HEK293 (cell line): ENCODE measurements around the gene DDN.

Source experiments
- CTCF ChIA-PET: fragments of 350-600 bp; formaldehyde crosslinking; extraction: SDS; loops from one replicate; lab custom pipeline; 2021; ENCODE audit warnings: antibody characterized with exemption; lab: Yijun Ruan, JAX
- POLR2A ChIA-PET: fragments of 300-600 bp; formaldehyde crosslinking; extraction: SDS; loops from one replicate; lab custom pipeline; 2020; ENCODE audit warnings: antibody characterized with exemption, inconsistent platforms; lab: Yijun Ruan, JAX
- H3K27ac ChIP-seq: fragments of 200-500 bp; sonication (Bioruptor generic); 2 replicates; pipeline ENCODE4 v1.5.1; 2014; ENCODE audit warnings: low read depth, low read length, control low read depth, inconsistent platforms; ENCODE audit errors: extremely low read depth
- H3K36me3 ChIP-seq, 2 experiments: fragments of 200-500 bp in 1 of 2; sonication (Bioruptor generic) in 1 of 2; 1 replicate in 1 of 2; 2 replicates in 1 of 2; pipeline ENCODE4 v1.5.1; 2014 to 2017; ENCODE audit warnings: inconsistent platforms in 2 of 2, low read length in 2 of 2; ENCODE audit not compliant: control insufficient read depth in 2 of 2, insufficient read depth in 1 of 2
- H3K4me1 ChIP-seq: fragments of 200-500 bp; sonication (Bioruptor generic); 2 replicates; pipeline ENCODE4 v1.5.1; 2014; ENCODE audit warnings: mild to moderate bottlenecking, low read length, inconsistent platforms; ENCODE audit not compliant: control insufficient read depth, insufficient read depth
- H3K4me3 ChIP-seq: 2 replicates; pipeline ENCODE4 v1.5.1; 2011; ENCODE audit warnings: low read depth, mild to moderate bottlenecking, control low read depth, low read length, moderate library complexity
- H3K9me3 ChIP-seq: fragments of 200-500 bp; sonication (Bioruptor generic); 2 replicates; pipeline ENCODE4 v1.5.1; 2014; ENCODE audit warnings: low read depth, low read length, inconsistent platforms; ENCODE audit not compliant: control insufficient read depth, insufficient read depth
- CTCF ChIP-seq: fragments of 450-650 bp; formaldehyde crosslinking; IDR thresholded peaks from 2 replicates; pipeline ENCODE4 v1.5.1; 2016; ENCODE audit warnings: missing biosample characterization, missing genetic modification characterization
- EGR2 ChIP-seq: fragments of 450-650 bp; formaldehyde crosslinking; IDR thresholded peaks from 2 replicates; pipeline ENCODE4 v1.5.1; 2016; ENCODE audit warnings: low read depth, missing biosample characterization, missing genetic modification characterization
- HOXC10 ChIP-seq: sonication (generic); formaldehyde crosslinking; IDR thresholded peaks from 2 replicates; pipeline ENCODE4 v1.8.1; 2023; ENCODE audit warnings: mild to moderate bottlenecking, missing genetic modification reagents
- IKZF3 ChIP-seq: fragments of 450-650 bp; IDR thresholded peaks from 2 replicates; pipeline ENCODE4 v1.5.0; 2018; ENCODE audit warnings: missing biosample characterization, mild to moderate bottlenecking, missing genetic modification characterization, moderate library complexity
- MZF1 ChIP-seq: fragments of 450-650 bp; formaldehyde crosslinking; IDR thresholded peaks from 2 replicates; pipeline ENCODE4 v1.5.1; 2017; ENCODE audit warnings: missing biosample characterization, missing genetic modification characterization, borderline replicate concordance
- OSR2 ChIP-seq: fragments of 450-650 bp; formaldehyde crosslinking; IDR thresholded peaks from 2 replicates; pipeline ENCODE4 v1.5.1; 2016; ENCODE audit warnings: missing biosample characterization, missing genetic modification characterization
- TSHZ1 ChIP-seq: fragments of 450-650 bp; formaldehyde crosslinking; IDR thresholded peaks from 2 replicates; pipeline ENCODE4 v1.5.1; 2016; ENCODE audit warnings: missing biosample characterization, missing genetic modification characterization, borderline replicate concordance
- WT1 ChIP-seq: fragments of 450-650 bp; formaldehyde crosslinking; IDR thresholded peaks from 2 replicates; pipeline ENCODE4 v1.5.1; 2016; ENCODE audit warnings: missing biosample characterization, missing genetic modification characterization
- ZBTB48 ChIP-seq: fragments of 450-650 bp; formaldehyde crosslinking; IDR thresholded peaks from 2 replicates; pipeline ENCODE4 v1.5.1; 2016; ENCODE audit warnings: missing biosample characterization, missing genetic modification characterization
- ZBTB7A ChIP-seq: fragments of 450-650 bp; formaldehyde crosslinking; IDR thresholded peaks from 2 replicates; pipeline ENCODE4 v1.5.1; 2016; ENCODE audit warnings: low read depth, missing biosample characterization, missing genetic modification characterization
- ZFHX2 ChIP-seq: fragments of 450-650 bp; formaldehyde crosslinking; conservative IDR thresholded peaks from 2 replicates; pipeline ENCODE4 v1.5.1; 2016; ENCODE audit warnings: missing biosample characterization, missing genetic modification characterization
- ZNF223 ChIP-seq: fragments of 450-650 bp; formaldehyde crosslinking; IDR thresholded peaks from 2 replicates; pipeline ENCODE4 v1.5.1; 2016; ENCODE audit warnings: missing biosample characterization, missing genetic modification characterization
- ZNF335 ChIP-seq: fragments of 450-650 bp; formaldehyde crosslinking; conservative IDR thresholded peaks from 2 replicates; pipeline ENCODE4 v1.5.1; 2016; ENCODE audit warnings: missing biosample characterization, missing genetic modification characterization
- ZNF558 ChIP-seq: fragments of 450-650 bp; formaldehyde crosslinking; IDR thresholded peaks from 2 replicates; pipeline ENCODE4 v1.5.1; 2016; ENCODE audit warnings: missing biosample characterization, missing genetic modification characterization
- ZNF843 ChIP-seq: fragments of 450-650 bp; formaldehyde crosslinking; IDR thresholded peaks from 2 replicates; pipeline ENCODE4 v1.5.1; 2016; ENCODE audit warnings: missing biosample characterization, missing genetic modification characterization
- TF ChIP-seq, protein P1 (sequence below): fragments of 450-650 bp; formaldehyde crosslinking; IDR thresholded peaks from 2 replicates; pipeline ENCODE4 v1.5.1; 2016; ENCODE audit warnings: missing biosample characterization, missing genetic modification characterization
- TF ChIP-seq, protein P2 (sequence below): fragments of 450-650 bp; formaldehyde crosslinking; IDR thresholded peaks from 2 replicates; pipeline ENCODE4 v1.5.1; 2016; ENCODE audit warnings: missing biosample characterization, missing genetic modification characterization, borderline replicate concordance
- TF ChIP-seq, protein P3 (sequence below): fragments of 450-650 bp; formaldehyde crosslinking; IDR thresholded peaks from 2 replicates; pipeline ENCODE4 v1.5.1; 2016; ENCODE audit warnings: missing biosample characterization, missing genetic modification characterization

Gene DDN

GRCh38 chr12:49019443-49020324 is 20.5 kb upstream of the DDN start (continued):
- TF ChIP-seq, protein P1, sequence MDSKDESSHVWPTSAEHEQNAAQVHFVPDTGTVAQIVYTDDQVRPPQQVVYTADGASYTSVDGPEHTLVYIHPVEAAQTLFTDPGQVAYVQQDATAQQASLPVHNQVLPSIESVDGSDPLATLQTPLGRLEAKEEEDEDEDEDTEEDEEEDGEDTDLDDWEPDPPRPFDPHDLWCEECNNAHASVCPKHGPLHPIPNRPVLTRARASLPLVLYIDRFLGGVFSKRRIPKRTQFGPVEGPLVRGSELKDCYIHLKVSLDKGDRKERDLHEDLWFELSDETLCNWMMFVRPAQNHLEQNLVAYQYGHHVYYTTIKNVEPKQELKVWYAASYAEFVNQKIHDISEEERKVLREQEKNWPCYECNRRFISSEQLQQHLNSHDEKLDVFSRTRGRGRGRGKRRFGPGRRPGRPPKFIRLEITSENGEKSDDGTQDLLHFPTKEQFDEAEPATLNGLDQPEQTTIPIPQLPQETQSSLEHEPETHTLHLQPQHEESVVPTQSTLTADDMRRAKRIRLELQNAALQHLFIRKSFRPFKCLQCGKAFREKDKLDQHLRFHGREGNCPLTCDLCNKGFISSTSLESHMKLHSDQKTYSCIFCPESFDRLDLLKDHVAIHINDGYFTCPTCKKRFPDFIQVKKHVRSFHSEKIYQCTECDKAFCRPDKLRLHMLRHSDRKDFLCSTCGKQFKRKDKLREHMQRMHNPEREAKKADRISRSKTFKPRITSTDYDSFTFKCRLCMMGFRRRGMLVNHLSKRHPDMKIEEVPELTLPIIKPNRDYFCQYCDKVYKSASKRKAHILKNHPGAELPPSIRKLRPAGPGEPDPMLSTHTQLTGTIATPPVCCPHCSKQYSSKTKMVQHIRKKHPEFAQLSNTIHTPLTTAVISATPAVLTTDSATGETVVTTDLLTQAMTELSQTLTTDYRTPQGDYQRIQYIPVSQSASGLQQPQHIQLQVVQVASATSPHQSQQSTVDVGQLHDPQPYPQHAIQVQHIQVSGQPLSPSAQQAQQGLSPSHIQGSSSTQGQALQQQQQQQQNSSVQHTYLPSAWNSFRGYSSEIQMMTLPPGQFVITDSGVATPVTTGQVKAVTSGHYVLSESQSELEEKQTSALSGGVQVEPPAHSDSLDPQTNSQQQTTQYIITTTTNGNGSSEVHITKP (tag by site-specific recombination): peak; percentile 84
- TF ChIP-seq ZFHX2: no peak
- TF ChIP-seq HOXC10 (CRISPR knock-in tag): no peak
- TF ChIP-seq OSR2 (tag by site-specific recombination): peak; percentile 27; the same call in 1 of the 2 replicates
- 0 out of 2 replicates have a peak, but pooled peaks have one; percentile 6 for TF ChIP-seq EGR2 (tag by site-specific recombination)
- TF ChIP-seq ZNF843 (tag by site-specific recombination): no peak
- peak; percentile 87 for TF ChIP-seq IKZF3
- 0 out of 2 replicates have a peak, but pooled peaks have one; percentile 34 for TF ChIP-seq ZNF335
- 0 out of 2 replicates have a peak, but pooled peaks have one; percentile 24 for TF ChIP-seq WT1 (tag by site-specific recombination)
- TF ChIP-seq ZBTB7A (tag by site-specific recombination): no peak
- TF ChIP-seq MZF1: no peak

- no peaks in the 10 kb centered on the region; the same call in 1 of the 2 replicates for H3K4me1 ChIP-seq
- peak overlapping the region; percentile 84 for H3K27ac ChIP-seq
- CTCF ChIA-PET: interaction anchor here (0.8 to 2.6 kb wide), 4 partner anchors 19 to 25 kb away, joined by 3 to 12 read pairs (median 8); no protein-coding TSS in a partner anchor
- H3K36me3 ChIP-seq: peaks cover 8 to 33% of the 10 kb centered on the region in 2 experiments; a peak in 2 of 3 replicates
- no peaks in the 10 kb centered on the region for H3K9me3 ChIP-seq
- POLR2A ChIA-PET: interaction anchor here (0.6 to 1.2 kb wide), 4 partner anchors 18 to 100 kb away, joined by 3 to 5 read pairs (median 4); no protein-coding TSS in a partner anchor
- H3K4me3 ChIP-seq: peak overlapping the region; percentile 95
- TF ChIP-seq TSHZ1 (tag by site-specific recombination) (no peak), ZNF223 (tag by site-specific recombination) (no peak), MZF1 (no peak), ZNF558 (no peak), ZBTB48 (tag by site-specific recombination) (no peak), CTCF (tag by site-specific recombination) (no peak)
- TF ChIP-seq, protein P2, sequence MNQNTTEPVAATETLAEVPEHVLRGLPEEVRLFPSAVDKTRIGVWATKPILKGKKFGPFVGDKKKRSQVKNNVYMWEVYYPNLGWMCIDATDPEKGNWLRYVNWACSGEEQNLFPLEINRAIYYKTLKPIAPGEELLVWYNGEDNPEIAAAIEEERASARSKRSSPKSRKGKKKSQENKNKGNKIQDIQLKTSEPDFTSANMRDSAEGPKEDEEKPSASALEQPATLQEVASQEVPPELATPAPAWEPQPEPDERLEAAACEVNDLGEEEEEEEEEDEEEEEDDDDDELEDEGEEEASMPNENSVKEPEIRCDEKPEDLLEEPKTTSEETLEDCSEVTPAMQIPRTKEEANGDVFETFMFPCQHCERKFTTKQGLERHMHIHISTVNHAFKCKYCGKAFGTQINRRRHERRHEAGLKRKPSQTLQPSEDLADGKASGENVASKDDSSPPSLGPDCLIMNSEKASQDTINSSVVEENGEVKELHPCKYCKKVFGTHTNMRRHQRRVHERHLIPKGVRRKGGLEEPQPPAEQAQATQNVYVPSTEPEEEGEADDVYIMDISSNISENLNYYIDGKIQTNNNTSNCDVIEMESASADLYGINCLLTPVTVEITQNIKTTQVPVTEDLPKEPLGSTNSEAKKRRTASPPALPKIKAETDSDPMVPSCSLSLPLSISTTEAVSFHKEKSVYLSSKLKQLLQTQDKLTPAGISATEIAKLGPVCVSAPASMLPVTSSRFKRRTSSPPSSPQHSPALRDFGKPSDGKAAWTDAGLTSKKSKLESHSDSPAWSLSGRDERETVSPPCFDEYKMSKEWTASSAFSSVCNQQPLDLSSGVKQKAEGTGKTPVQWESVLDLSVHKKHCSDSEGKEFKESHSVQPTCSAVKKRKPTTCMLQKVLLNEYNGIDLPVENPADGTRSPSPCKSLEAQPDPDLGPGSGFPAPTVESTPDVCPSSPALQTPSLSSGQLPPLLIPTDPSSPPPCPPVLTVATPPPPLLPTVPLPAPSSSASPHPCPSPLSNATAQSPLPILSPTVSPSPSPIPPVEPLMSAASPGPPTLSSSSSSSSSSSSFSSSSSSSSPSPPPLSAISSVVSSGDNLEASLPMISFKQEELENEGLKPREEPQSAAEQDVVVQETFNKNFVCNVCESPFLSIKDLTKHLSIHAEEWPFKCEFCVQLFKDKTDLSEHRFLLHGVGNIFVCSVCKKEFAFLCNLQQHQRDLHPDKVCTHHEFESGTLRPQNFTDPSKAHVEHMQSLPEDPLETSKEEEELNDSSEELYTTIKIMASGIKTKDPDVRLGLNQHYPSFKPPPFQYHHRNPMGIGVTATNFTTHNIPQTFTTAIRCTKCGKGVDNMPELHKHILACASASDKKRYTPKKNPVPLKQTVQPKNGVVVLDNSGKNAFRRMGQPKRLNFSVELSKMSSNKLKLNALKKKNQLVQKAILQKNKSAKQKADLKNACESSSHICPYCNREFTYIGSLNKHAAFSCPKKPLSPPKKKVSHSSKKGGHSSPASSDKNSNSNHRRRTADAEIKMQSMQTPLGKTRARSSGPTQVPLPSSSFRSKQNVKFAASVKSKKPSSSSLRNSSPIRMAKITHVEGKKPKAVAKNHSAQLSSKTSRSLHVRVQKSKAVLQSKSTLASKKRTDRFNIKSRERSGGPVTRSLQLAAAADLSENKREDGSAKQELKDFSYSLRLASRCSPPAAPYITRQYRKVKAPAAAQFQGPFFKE: no peak
- TF ChIP-seq, protein P3, sequence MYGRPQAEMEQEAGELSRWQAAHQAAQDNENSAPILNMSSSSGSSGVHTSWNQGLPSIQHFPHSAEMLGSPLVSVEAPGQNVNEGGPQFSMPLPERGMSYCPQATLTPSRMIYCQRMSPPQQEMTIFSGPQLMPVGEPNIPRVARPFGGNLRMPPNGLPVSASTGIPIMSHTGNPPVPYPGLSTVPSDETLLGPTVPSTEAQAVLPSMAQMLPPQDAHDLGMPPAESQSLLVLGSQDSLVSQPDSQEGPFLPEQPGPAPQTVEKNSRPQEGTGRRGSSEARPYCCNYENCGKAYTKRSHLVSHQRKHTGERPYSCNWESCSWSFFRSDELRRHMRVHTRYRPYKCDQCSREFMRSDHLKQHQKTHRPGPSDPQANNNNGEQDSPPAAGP (tag by site-specific recombination): no peak
These were observed 19.9 kb upstream of the DDN start for GRCh38 chr12:49019120-49019430.
